Measurements from ENCODE around the gene PITX2.

- TF ChIP-seq POLR2A (IDR thresholded peaks at IDR 0.05) (no peak), CTCF (IDR thresholded peaks at IDR 0.05) (no peak)
Measured at GRCh38 chr4:110629214-110629754, 6.4 kb upstream of the PITX2 start.

Measured in thyroid gland (tissue), 4 donors.